D341Med (cell line): Measurements from ENCODE around the gene METTL4.

Experiments
- DNase-seq: peaks from one replicate; pipeline ENCODE4 v3.0.0; 2012; ENCODE audit warnings: low spot score

The METTL4 gene

GRCh38 chr18:2571200-2572170 lies at the start of gene METTL4, which contains the start of gene NDC80:
Gene METTL4 (minus strand): TSS chr18:2571505. CDS start chr18:2567216, 4,289 bp downstream.
Gene NDC80 (plus strand): TSS chr18:2571557. CDS start chr18:2572986, 1,429 bp downstream.
- DNase-seq: peak; percentile 97

GRCh38 chr18:2618009-2618408 lies 46.7 kb upstream of the METTL4 start:
- no peak for DNase-seq

- DNase-seq: no peak
These were observed 46.2 kb upstream of the METTL4 start for GRCh38 chr18:2617401-2617998.

GRCh38 chr18:2612996-2613395 lies 41.7 kb upstream of the METTL4 start:
- no peak for DNase-seq

GRCh38 chr18:2610549-2610948 lies 39.2 kb upstream of the METTL4 start:
- no peak for DNase-seq

GRCh38 chr18:2609604-2610003 lies 38.3 kb upstream of the METTL4 start:
- no peak for DNase-seq

GRCh38 chr18:2606335-2606734 lies 35.0 kb upstream of the METTL4 start:
- DNase-seq: no peak

GRCh38 chr18:2602844-2603243 lies 31.5 kb upstream of the METTL4 start:
- no peak for DNase-seq

- no peak for DNase-seq
These were observed 26.3 kb upstream of the METTL4 start for GRCh38 chr18:2597639-2598038.

GRCh38 chr18:2590303-2590702 lies 19.0 kb upstream of the METTL4 start:
- no peak for DNase-seq

GRCh38 chr18:2589345-2590068 lies 18.2 kb upstream of the METTL4 start:
- no peak for DNase-seq

- no peak for DNase-seq
These were observed 17.5 kb upstream of the METTL4 start for GRCh38 chr18:2588666-2589344.

- no peak for DNase-seq
These were observed 16.5 kb upstream of the METTL4 start for GRCh38 chr18:2587788-2588187.

GRCh38 chr18:2573408-2573807 lies 2.1 kb upstream of the METTL4 start:
- DNase-seq: no peak

- DNase-seq: no peak
These were observed 1.6 kb upstream of the METTL4 start for GRCh38 chr18:2572892-2573291.

- no peak for DNase-seq
These were observed 865 bp upstream of the METTL4 start for GRCh38 chr18:2572171-2572569.

GRCh38 chr18:2570772-2571199 lies 519 bp downstream of the METTL4 start:
- peak; percentile 89 for DNase-seq

GRCh38 chr18:2569338-2570207 lies 1.7 kb downstream of the METTL4 start:
- no peak for DNase-seq

GRCh38 chr18:2568605-2569004 lies 2.7 kb downstream of the METTL4 start:
- DNase-seq: no peak

- DNase-seq: no peak
These were observed 3.2 kb downstream of the METTL4 start for GRCh38 chr18:2568129-2568528.

GRCh38 chr18:2564373-2564772 lies 6.9 kb downstream of the METTL4 start:
- DNase-seq: no peak
